ENCODE measurements around the gene RASGRP3.

DNA sequence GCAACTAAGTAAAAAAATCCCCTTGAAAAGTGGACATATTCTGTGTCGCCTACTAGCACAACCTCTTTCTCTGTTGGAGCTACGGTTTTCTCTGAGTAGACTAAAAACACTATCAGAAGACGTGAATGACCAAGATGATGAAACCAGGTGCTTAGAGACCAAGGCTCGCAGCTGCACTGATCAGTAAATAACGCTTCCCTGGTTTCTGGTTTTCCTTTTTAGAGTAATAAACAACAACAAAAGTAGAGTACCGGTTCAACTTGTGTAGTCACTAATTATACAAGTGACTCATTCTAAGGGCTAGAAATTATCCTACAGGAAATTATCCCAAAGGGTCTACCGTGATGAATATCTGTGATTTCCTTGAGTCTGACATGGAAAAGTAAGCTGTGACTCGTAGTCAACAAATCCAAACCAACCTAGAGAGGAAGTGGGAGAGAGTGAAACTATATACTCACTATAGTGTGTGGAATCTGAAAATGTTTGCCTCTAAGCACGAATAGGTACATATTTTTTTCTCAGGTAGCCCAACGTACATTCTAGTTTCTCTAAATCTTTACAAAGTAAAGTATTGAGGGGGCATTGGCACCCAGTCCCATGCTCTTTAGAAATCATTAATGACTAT is 17.8 kb downstream of the RASGRP3 start:
- no peak for TF ChIP-seq EZH2phosphoT487 (IDR thresholded peaks at IDR 0.05; ENCODE audit: low read length)
- TF ChIP-seq, protein P1, sequence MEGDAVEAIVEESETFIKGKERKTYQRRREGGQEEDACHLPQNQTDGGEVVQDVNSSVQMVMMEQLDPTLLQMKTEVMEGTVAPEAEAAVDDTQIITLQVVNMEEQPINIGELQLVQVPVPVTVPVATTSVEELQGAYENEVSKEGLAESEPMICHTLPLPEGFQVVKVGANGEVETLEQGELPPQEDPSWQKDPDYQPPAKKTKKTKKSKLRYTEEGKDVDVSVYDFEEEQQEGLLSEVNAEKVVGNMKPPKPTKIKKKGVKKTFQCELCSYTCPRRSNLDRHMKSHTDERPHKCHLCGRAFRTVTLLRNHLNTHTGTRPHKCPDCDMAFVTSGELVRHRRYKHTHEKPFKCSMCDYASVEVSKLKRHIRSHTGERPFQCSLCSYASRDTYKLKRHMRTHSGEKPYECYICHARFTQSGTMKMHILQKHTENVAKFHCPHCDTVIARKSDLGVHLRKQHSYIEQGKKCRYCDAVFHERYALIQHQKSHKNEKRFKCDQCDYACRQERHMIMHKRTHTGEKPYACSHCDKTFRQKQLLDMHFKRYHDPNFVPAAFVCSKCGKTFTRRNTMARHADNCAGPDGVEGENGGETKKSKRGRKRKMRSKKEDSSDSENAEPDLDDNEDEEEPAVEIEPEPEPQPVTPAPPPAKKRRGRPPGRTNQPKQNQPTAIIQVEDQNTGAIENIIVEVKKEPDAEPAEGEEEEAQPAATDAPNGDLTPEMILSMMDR (IDR thresholded peaks at IDR 0.05; ENCODE audit: low read length) = no peak
